HG03045 (cell line): Measurements from ENCODE around the gene CDH16.
"Not testable (repeated sequence)": the region's sequence is repeated elsewhere in the genome, so short reads cannot be mapped to it uniquely, and the experiment has no call there.

ENCODE experiments used
- ATAC-seq: cut with Tn5 transposase; IDR thresholded peaks from one replicate; pipeline ENCODE4 v1.9.1; 2021; ENCODE audit warnings: mild to moderate bottlenecking, moderate library complexity; ENCODE audit not compliant: unreplicated experiment

Gene CDH16

DNA sequence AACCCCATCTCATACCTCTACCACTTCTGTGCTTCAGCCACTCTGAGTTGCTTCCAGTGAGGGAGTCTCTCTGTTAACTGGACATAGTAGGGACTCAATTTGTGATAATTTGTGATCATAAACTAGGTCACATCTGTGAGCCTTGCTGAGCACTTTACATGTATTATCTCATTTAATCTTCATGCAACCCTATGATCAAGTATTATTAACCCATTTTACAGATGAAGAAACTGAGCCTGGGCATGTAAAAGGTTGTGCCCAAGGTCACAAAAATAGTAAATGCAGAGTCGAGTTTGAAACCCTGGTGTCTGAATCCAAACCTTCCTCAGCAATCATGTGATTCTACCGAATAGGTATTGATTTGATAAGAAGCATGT lies 19.8 kb downstream of the CDH16 start:
- no peak for ATAC-seq

DNA sequence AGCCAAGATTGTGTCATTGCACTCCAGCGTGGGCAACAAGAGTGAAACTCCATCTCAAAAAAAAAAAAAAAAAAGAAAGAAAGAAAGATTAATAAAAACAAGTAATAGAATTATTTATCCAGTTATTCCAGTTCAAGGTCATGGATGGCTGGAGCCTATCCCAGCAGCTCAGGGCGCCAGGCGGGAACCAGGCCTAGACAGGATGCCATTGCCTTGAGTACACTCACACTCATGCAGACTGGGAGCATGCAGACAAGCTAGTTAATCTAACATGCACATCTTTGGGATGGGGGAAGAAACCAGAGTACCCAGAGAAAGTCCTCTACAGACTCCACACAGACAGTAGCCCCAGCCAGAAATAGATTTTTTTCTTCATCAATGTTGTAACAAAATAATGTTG lies 20.5 kb downstream of the CDH16 start:
- no peak for ATAC-seq

DNA sequence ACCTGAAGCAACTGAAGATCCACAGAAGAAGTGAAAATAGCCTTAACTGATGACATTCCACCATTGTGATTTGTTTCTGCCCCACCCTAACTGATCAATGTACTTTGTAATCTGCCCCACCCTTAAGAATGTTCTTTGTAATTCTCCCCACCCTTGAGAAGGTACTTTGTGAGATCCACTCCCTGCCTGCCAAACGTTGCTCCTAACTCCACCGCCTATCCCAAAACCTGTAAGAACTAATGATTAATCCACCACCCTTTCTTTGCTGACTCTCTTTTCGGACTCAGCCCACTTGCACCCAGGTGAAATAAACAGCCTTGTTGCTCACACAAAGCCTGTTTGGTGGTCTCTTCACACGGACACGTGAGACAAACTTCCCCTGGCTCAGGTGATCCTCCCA lies 22.0 kb downstream of the CDH16 start:
- ATAC-seq: not testable (repeated sequence)

DNA sequence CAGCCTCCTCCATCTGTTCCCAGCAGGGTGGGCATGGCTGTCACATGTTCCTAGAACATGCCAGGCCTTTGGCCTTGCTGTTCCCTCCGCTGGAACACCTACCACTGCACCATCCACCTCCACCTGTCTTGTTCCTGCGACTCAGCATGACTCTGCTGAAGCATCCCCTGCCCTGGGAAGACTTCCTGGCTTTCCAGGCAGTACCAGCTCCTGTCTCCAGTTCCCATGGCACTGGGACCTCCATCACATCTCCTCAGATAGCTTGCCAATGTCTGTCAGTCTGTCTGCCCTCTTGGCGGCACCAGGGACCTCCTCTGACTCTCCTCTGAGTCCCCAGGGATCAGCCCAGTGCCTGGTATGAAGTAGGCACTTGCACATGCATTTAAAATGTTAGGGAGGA lies 22.7 kb downstream of the CDH16 start:
- ATAC-seq: no peak

DNA sequence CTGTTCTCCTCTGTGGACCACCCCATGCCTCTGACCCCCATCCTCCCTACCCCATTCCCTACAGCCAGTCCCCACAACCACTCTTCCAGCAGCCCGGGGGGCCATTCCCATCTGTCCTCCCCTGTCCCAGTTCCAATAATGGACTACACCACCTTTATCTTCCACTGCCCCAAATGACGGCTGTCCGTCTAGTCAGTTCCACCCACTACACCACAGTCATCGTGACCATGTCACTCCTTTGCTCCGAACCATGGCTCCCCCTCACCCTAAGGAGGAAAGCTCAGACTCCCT lies 23.1 kb downstream of the CDH16 start:
- no peak for ATAC-seq

DNA sequence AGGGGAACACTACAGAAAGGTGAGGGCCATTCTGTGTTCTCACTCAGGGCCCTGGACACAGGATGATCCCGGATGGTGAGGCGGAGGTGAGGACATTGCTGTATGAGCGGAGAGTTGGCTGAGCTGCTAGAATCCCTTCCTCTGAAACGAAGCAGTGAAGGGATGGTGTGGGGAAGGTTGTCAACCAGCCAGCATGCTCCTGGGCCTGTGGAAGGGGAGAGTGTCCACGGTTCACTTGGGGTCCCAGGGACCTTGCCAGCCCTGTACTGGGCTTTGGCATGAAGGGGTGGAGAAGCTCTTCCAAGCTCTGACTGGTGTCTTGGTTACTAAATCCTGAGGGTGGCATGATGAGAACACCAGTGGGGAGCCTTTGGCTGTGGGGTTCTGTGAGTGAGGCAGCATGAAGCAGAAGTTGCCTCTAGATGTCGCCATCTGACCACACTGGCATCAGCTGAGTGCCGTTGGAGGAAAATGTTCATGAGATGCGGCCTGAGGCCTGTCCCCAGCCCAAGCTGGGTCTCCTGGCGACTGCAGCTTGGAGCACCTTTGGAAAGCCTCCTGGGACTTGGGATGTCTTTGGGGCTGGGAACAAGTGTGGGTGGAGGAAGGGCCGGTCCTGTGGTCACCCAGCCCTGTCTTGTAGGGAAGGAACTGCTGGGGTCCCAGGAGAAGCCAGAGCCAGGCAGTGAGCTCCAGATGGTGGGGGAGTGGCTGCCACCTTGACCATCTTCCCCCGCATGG lies 23.6 kb downstream of the CDH16 start:
- ATAC-seq: no peak

DNA sequence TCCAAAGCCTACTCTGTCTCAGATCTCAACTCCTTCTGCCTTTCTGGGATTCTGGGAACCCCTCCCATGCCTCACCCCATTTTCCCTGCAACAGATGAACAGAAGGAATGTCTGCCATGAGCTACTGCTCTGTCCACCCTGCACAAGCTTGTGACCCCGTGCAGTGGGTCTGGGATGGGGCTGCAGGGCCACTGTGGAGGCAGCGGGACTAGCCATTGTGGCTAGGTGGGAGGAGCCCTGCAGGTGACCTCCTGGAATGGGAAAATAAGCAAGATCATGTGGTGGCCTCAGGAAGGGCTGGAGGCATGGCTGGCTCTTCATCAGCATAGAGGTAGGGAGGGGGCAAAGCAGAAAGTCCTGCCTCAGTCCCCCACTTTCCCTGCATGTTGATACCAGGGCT lies 24.6 kb downstream of the CDH16 start:
- no peak for ATAC-seq

DNA sequence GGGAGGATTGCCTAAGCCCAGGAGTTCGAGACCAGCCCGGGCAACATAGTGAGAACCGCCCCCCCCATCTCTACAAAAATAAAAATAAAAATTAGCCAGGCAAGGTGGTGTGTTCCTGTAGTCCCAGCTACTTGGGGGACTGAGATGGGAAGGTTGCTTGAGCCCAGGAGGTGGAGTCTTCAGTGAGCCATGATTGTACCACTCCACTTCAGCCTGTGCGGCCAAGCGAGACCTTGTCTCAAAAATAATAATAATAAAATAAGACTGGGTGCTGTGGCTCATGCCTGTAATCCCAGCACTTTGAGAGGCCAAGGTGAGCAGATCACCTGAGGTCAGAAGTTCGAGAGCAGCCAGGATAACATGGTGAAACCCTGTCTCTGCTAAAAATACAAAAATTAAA lies 26.9 kb downstream of the CDH16 start:
- no peak for ATAC-seq

DNA sequence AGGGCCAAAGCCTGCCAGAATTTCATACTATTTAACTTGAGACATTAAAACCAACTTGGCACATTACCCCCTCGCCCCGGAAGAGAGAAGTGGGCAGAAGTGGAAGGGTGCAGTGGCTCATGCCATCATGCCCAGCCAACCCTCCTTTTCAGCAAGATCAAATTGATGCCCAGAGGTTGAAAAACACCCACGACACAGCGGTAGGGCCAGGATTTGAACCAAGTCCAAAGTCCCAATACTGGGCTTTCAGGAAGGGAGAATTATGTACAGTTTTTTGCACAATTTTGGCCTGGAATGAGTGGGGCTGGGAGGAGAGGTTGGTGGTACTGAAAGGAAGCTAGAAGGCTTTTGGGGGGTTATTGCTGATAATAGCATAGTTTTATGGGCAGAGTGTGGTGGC lies 27.3 kb downstream of the CDH16 start:
- ATAC-seq: no peak

DNA sequence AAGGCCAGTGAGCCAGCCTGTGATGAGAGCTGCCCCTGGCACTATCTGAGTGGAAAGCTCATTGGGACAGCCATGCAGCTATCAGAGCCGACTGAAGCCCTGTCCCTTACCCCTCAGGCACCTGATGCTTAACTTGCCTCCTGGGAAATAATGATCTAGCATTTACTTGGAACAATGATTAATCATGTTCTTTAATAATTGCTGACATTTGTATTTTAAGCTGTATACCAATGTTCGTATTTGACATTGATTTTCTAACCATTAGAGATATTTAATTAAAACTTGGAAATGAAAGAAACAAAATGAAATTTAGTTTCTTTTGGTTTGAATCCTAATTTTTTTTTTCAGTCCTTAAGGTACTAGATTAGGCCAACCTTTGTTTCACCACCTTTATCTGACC lies 27.9 kb downstream of the CDH16 start:
- ATAC-seq: no peak

DNA sequence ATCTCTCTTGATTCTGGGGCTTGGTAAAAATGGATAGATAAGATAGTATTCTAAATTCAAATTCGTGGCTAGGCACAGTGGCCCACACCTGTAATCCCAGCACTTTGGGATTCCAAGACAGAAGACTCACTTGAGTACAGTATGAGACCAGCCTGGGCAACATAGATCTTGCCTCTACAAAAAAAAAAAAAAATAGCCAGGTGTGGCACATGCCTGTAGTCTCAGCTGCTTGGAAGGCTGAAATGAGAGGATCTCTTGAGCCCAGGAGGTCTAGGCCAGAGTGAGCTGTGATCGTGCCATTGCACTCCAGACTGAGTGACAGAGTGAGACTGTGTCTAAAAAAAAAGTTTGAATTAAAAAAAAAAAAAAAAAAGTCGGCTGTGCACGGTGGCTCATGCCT lies 29.1 kb downstream of the CDH16 start:
- no peak for ATAC-seq

DNA sequence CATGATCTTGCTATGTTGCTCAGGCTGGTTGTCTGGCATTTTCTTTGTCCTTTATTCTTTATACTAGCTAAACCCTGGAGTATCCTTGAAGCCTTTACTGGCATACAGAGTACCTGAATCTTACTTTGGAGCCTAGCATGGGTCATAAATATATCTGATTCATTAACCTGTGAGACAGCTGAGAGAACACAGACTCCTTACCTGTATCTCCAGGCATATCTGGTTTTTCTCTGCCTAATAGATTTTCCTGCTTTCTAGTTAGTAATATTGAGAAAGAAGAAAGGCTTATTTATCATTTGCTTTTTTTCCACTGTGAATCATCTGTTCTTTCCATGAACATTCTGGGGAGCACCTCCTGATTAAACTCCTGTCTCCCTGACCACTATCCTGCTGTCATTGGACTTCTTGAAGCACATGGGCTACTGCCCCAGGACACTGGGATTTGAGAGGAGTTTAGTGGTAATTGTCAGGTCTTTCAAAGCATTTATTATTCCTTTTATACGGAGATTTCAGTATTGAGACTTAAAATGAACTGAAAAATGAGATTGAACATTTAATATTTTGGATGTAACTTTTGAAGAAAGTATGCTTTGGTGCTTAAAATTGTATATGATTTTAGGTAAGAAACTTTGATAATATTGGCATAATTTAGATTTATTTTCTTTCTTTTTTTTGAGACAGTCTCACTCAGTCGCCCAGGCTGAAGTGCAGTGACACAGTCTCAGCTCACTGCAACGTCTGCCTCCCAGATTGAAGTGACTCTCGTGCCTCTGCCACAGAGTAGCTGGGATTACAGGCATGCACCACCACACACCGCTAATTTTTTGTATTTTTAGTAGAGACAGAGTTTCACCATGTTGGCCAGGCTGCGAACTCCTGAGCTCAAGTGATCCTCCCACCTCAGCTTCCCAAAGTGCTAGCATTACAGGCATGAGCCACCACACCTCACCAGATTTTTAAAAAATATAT lies 29.8 kb downstream of the CDH16 start:
- no peak for ATAC-seq

DNA sequence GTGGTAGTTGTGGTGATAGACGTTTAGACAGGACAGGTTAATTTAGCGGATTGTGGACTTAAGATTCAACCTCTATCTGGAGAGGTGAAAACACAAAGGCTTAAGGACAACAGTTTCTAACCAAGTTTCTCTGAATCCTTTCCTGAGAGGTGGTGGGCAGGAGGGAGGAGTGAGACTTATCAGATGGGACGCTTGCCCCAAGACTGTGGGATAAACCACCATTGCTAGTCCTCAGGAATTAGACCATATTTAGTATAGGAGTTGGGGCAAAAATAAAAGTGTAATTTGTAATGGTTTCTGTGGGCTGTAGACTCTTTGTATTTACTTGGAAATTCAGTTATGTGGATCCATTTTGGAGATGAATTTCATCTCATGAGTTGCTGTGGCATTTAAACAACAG lies 31.8 kb downstream of the CDH16 start:
- no peak for ATAC-seq

DNA sequence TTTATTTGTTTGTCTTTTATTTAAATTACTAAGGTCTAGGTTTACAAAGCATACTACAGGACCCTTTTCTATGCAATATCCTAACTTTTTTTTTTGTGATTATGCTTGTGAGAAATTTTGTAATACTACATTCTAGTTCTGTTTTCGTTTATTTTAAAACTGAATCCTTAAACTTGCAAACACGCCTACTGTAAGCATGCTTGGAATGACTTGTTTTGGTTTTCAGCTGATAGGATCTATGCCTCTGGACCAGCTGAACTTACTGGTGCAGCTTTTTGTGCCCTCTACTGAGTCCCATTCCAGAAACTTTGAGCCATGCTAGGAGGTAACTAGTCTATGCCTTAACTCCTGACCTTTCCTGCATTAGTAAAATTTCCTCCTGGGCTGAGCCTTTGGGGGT lies 32.4 kb downstream of the CDH16 start:
- ATAC-seq: no peak

DNA sequence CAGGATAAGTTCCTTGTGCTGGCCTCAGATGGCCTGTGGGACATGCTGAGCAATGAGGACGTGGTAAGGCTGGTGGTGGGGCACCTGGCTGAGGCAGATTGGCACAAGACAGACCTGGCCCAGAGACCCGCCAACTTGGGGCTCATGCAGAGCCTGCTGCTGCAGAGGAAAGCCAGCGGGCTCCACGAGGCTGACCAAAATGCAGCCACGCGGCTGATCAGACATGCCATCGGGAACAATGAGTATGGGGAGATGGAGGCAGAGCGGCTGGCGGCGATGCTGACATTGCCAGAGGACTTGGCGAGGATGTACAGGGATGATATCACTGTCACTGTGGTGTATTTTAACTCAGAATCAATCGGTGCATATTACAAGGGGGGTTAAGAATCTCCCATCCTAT lies 33.2 kb downstream of the CDH16 start:
- ATAC-seq: no peak

DNA sequence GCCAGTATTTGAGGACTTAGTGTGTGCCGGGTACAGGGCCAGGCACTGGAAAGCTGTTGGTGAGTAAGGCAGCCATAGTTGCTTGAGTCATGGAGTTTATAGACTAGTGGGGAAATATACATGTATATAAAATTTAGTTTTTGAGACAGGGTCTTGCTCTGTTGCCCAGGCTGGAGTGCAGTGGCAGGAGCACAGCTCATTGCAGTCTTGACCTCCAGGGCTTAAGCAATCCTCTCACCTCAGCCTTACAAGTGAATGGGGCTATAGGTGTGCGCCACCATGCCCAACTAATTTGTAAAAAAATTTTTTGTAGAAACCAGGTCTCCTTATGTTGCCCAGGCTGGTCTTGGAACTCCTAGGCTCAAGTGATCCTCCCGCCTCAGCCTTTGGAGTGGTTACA lies 36.0 kb downstream of the CDH16 start:
- no peak for ATAC-seq

DNA sequence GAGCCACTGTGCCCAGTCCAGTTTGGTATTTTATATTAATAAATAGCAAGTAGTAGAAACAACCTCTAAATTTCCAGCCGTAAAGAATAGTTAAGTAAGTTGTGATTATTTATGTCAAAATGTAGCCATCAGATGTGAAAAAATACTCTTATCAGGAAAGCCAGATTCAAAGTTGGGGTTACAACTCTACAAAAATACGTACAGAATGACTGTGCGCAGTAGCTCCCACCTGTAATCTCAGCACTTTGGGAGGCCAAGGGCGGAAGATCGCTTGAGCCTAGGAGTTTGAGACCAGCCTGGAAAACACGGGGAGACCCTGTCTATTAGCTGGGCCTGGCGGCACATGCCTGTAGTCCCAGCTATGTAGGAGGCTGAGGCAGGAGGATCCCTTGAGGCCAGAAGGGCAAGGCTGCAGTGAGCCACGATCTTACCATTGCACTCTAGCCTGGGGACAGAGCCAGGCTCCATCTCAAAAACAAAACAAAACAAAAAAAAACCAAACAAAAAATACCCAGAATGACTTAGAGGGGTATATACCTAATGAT lies 36.6 kb downstream of the CDH16 start:
- no peak for ATAC-seq

DNA sequence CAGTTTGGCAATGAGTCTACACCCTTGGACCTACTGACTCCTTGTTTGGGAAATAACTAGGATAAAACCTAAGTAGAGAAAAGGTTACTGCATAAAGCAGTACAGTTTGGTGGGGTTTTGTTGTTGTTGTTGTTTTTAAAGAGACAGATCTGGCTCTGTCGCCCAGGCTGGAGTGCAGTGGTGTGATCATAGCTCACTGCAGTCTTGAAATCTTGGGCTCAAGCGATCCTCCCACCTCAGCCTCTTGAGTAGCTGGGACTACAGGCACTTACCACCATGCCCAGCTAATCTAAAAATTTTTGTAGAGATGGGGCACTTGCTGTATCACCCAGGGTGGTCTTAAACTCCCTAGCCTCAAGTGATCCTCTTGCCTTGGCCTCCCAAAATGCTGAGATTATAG lies 37.1 kb downstream of the CDH16 start:
- no peak for ATAC-seq

DNA sequence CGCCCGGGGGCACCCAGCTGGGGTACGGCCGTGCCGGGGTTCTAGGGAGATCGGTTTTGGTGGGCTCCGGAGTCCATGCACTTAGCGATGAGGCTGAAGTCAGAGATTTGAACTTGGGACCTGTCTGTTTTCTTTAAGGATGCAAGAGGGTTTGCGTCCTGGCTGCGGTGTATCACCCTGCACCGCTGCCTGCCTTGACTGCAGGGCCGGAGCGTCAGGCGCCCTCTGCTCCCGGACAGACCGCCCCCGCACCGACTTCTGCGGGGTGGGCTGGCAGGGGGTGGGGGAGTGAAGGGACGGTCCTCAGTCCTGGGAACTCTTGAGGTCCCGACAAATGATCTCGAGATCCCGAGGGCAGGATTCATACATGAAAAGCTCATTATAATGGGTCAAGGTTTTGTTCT lies 37.7 kb downstream of the CDH16 start:
- peak; percentile 6 for ATAC-seq

DNA sequence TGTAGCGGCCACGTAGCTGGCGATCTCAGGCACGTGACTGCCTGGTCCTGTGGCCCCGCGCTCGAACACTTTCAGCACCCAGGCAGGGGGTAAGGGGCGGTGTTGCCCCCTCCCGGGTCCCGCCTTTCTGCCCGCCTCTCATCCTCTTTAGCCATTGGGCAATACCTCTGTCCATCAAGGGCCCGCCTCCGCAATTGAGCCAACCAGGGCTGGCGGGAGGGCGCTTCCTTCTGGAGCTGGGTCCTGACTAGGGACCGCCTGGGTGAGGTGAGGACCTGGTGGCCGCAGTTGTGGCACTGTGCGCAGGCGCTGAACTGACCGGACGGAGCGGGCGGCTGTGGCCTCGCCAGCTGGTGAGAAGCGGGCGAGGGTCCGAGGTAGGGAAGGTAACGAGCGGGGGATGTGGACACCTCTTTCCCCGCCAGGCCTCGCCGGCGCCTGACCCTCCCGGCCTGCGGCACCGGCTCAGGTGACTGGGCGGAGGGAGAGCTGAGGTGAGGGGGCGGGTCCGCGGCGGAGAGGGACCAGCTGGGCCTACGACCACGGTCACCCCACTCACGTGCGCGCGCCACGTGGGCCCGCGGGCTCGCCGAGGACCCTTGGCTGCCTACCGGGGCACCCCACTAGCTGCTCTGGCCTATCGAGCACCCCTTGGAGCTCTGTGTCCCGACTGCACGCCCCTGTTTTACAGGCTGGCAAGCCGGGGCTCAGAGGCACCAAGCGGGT lies 38.2 kb downstream of the CDH16 start, which contains the start of gene PDP2:
Gene PDP2 (plus strand): TSS at position 228 of the 726 bp plus-strand sequence. CDS start 3,770 bp downstream, outside the sequence.
- ATAC-seq: peak; percentile 98

DNA sequence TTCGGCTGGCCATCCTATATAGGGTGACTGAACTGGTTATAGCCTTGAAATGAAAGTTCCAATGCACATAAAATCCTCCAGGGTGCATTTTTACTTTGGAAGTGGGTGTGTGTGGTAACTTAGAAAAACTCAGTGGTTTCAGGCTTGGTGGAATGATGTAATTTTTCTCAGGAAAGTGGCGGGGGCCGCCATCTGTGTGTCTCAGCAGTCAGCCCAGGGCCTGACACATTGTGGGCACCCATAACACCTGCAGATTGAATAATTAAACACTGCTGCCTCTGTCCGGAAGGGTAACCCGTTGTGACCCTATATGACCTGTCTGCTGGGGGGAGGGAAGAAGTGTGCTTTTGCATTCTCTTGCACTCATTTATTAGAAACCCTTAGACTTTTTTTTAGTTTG lies 40.6 kb downstream of the CDH16 start:
- no peak for ATAC-seq
